Head of caudate nucleus (tissue), 42 donors: ENCODE data around the gene PPEF1.
"Not testable (repeated sequence)": the region's sequence is repeated elsewhere in the genome, so short reads cannot be mapped to it uniquely, and the experiment has no call there.

Source experiments
- DNase-seq, 42 donors: peaks; one replicate each; pipeline versions ENCODE4 v3.0.0 to v3.0.0-alpha.2; 2020 to 2021; ENCODE audit warnings: mixed read lengths in 7 of 42
- intact Hi-C: fragments of 100-400 bp; cut with DNase I; formaldehyde crosslinking; loops from one replicate; pipeline ENCODE4 v1.15.0; 2022

PPEF1 gene

GRCh38 chrX:18698737-18699650, 8.5 kb upstream of the PPEF1 start:
- no peak for DNase-seq
- intact Hi-C loops = no loop called here

DNA sequence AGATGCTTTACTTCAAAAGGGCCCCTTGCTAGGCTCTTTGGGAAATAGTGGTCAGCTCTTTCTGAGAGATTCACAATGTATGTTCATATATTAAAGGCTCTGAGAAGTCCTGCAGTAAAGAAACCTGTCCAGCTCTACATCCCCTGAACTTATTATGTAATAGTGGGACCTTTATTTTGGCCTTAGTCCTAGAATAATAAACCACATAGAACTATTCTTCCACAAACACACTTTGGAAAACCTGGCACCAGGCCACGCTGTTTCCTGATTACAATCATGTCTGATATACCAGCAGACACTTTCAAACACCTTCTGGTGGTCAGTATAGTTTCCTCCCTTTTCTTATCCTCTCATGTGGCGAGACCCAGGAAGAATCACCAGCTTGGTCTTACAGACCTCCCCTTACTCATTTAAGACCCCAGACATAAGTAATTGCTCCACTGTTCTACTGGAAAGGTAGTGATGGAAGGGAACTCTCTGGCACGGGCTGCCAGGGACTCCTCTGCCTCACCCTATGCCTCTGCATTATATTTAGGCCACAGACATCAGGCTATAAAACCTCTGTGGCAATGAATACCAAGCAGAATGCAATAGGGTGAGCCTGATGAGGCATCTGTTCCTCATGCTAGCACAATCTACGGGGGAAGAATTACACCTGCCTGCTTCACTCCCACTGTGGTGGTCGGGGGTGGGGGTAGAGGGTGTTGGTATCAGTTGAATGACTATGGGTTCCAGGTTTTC, 5.7 kb upstream of the PPEF1 start:
- peak in 1 of 42 donors; percentile 12 for DNase-seq
- intact Hi-C loops = no loop called here

GRCh38 chrX:18702362-18703195, 4.9 kb upstream of the PPEF1 start:
- intact Hi-C loops = no loop called here
- no peak for DNase-seq

DNA sequence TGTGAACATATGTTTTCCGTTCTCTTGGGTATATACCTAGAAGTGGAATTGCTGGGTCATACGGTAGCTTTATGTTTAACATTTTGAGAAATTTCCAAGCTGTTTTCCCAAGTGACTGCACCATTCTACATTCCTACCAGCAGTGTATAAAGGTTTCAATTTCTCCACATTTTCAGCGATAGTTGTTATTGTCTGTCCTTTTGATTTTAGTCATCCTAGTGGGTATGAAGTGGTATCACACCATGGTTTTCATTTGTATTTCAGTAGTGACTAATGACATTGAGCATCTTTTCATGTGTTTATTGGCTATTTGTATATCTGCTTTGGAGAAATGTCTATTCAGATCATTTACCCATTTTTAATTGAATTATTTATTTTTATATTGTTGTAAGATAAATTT, 2.4 kb downstream of the PPEF1 start:
- no peak for DNase-seq
- intact Hi-C loops = no loop called here

DNA sequence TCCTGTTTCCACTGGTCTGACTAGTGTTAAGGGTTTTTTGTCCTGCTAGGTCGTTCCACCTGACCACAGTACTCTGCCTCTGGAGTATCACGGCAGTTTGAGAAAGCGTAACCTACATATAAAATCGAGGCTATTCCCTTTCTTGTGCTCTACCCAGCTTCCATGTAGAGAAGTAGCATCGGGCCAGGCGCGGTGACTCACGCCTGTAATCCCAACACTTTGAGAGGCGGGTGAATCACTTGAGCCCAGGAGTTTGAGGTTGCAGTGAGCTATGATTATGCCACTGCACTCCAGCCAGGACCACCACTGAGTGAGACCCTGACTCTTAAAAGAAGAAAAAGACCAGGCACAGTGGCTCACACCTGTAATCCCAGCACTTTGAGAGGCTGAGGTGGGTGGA, 7.5 kb downstream of the PPEF1 start:
- no peak for DNase-seq
- intact Hi-C loops = no loop called here

DNA sequence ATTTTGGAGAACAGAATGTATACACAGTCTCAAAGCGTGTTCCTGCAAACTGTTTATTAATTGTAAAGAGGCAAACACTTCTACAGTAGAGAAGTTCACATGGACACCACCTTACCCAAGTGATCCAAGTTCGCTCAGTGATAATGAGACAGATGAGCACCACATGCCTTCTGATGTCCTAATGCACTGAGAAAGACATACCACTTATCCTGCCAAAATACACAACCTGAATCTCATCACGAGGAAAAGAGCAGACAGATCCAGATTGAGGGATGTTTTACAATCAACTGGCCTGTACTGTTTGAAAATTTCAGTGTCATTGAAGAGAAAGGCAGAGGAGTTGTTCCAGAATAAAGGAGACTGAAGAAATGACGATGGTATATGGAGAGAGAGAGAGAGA, 12.4 kb downstream of the PPEF1 start:
- intact Hi-C loops = no loop called here
- no peak for DNase-seq

GRCh38 chrX:18721683-18722499, 14.4 kb downstream of the PPEF1 start:
- intact Hi-C loops = no loop called here
- peak in 30 of 42 donors; percentile 1 to 55 (median 21) for DNase-seq

DNA sequence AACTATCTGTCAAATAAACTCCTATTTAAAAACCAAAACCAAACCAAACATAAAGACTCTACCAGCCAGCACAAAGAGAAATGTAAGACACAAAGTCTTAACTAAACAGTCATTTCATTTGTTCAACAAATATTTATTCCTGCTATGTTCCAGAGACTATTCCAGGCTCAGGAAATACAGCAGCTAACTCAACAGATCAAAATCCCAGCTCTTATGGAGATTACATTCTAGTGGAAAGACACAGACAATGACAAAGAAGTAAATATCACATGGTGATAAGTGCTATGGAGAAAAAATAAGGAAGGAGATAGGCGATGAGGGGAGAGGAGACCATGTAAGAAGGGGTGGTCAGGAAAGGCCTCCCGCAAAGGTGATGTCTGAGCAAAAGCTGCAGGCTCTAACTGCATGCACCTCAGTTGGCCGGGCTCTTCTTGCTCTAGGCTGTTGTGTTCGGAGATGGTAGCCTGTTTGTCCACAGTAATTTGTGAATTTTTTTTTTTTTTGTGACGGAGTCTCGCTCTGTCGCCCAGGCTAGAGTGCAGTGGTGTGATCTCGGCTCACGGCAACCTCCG, 15.1 kb downstream of the PPEF1 start:
- intact Hi-C loops = no loop called here
- no peak for DNase-seq

DNA sequence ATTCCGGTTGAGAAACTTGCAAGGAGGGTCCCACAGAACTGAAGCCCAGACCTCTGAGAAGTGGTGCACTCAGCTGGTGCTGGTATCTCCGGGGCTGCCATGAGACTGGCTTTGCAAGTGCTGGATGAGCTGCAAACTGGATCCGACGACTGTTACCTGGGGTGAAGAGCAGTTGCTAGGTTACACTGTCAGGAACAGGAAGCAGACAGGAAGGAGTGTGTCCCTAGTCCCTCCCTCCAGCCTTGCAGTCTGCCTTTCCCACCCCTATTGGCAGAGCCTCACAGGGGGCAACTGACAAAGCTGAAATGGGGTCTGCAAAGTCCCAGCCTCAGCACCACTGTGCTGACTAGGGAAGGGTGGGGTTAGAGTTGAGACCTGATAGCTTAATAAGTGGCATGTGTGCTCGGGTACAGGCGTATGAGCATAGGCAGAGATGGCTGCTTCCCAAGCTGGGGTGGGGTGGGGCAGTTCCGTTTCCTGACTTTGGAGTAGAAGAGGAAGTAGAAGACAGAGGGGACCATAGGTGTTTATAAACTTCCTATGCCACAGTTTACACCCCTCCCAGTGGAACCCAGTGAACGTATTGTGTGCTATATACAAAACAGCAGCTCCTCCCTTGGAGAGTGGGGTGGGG, 18.0 kb downstream of the PPEF1 start:
- peak in 35 of 42 donors; percentile 1 to 69 (median 30) for DNase-seq
- intact Hi-C loops = no loop called here

- intact Hi-C loops = no loop called here
- no peak for DNase-seq
Observed at GRCh38 chrX:18733287-18733686, 25.8 kb downstream of the PPEF1 start.

- DNase-seq, intact Hi-C loops: not testable (repeated sequence)
Observed at GRCh38 chrX:18739609-18740008, 32.2 kb downstream of the PPEF1 start.

GRCh38 chrX:18748499-18748898, 41.1 kb downstream of the PPEF1 start:
- intact Hi-C loops = no loop called here
- DNase-seq = no peak

DNA sequence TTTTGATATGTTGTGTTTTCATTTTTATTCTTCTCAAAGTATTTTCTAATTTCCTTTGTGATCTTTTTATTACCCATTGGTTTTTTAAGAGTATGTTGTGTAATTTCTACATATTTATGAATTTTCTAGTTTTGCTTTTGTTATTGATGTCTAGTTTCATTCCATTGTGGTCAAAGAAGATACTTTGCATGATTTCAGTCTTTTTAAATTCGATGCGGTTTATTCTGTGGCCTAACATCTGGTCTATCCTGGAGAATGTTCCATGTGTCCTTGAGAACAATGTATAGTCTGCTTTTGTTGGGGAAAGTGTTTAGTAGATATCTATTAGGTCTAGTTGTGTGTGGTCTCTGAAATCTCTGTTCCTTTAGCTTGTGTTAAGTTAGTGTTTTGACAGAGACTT, 46.2 kb downstream of the PPEF1 start:
- no peak for DNase-seq
- intact Hi-C loops = no loop called here

- no peak for DNase-seq
Observed at GRCh38 chrX:18755651-18756050, 48.2 kb downstream of the PPEF1 start.

GRCh38 chrX:18757956-18758932, 50.8 kb downstream of the PPEF1 start:
- DNase-seq = no peak
- intact Hi-C loops = no loop called here

More at GRCh38 chrX:18755651-18756050, 48.2 kb downstream of the PPEF1 start:
- intact Hi-C loops = no loop called here

DNA sequence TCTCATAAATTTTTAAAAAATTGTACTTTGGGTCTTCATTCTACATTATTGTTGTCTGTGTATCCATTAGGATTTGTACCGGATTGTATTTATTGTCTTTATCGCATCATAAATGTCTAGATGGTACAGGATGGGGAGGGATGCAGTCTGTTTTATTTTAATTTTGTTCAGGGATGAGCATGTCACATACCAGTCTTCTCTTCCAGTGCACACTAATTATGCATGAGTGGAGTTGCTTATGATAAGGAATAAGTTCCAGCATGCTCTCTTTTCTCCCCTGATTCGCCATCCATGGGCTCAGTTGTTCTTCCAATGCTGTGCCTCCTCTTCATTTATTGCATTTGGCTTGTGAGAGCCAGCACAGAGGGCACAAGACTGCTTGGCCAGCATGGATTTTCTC, 54.3 kb downstream of the PPEF1 start:
- intact Hi-C loops = no loop called here
- no peak for DNase-seq

GRCh38 chrX:18763106-18763505, 55.7 kb downstream of the PPEF1 start:
- DNase-seq, intact Hi-C loops: not testable (repeated sequence)
